ENCODE data around the gene CADM4. TPM values are rescaled to one million over a fixed set of nuclear protein-coding genes. Genes with fewer than 3 reads are reported as not detected.
"Not testable (repeated sequence)": the region's sequence is repeated elsewhere in the genome, so short reads cannot be mapped to it uniquely, and the experiment has no call there.

The CADM4 gene
- total RNA-seq, 2 experiments from 2014 or later: 0.36 to 0.43 TPM

- ATAC-seq (ENCODE audit: low read depth) (no peak), DNase-seq (no peak)
- Mint-ChIP-seq H3K27me3 (no peaks in the 10 kb centered on the region), H3K4me3 (no peak overlapping the region), H3K27ac (peak overlapping the region; percentile 70), H3K36me3 (peaks cover 10% of the 10 kb centered on the region), H3K9me3 (no peaks in the 10 kb centered on the region), H3K4me1 (peaks cover 38% of the 10 kb centered on the region)
- POLR2A ChIA-PET: interaction anchor here (1.0 kb wide), 1 partner anchor 38 kb away, joined by 3 read pairs; no protein-coding TSS in a partner anchor
Observed at GRCh38 chr19:43592800-43593350, 46.8 kb downstream of the CADM4 start.

- POLR2A ChIA-PET: no interaction called here
- no peaks in the 10 kb centered on the region for H3K27me3 Mint-ChIP-seq
- DNase-seq: no peak
- no peak overlapping the region for H3K27ac Mint-ChIP-seq
- H3K36me3 Mint-ChIP-seq: peaks cover 10% of the 10 kb centered on the region
- no peak overlapping the region for H3K4me3 Mint-ChIP-seq
- peaks cover 31% of the 10 kb centered on the region for H3K4me1 Mint-ChIP-seq
- no peaks in the 10 kb centered on the region for H3K9me3 Mint-ChIP-seq
- ATAC-seq (ENCODE audit: low read depth): no peak
Observed at GRCh38 chr19:43591904-43592772, 47.5 kb downstream of the CADM4 start.

- POLR2A ChIA-PET: interaction anchor here (0.9 to 1.0 kb wide), 2 partner anchors 10 to 14 kb away, joined by 3 read pairs; no protein-coding TSS in a partner anchor
- no peaks in the 10 kb centered on the region for H3K27me3 Mint-ChIP-seq
- ATAC-seq (ENCODE audit: low read depth) (peak; percentile 53), DNase-seq (no peak)
- no peaks in the 10 kb centered on the region for H3K9me3 Mint-ChIP-seq
- peaks cover 21% of the 10 kb centered on the region for H3K4me1 Mint-ChIP-seq
- peak overlapping the region; percentile 68 for H3K27ac Mint-ChIP-seq
- H3K4me3 Mint-ChIP-seq: no peak overlapping the region
- H3K36me3 Mint-ChIP-seq: peaks cover 24% of the 10 kb centered on the region
Observed at GRCh38 chr19:43589678-43590077, 50.0 kb downstream of the CADM4 start.

- DNase-seq (no peak), ATAC-seq (ENCODE audit: low read depth) (no peak)
- Mint-ChIP-seq H3K9me3 (no peaks in the 10 kb centered on the region), H3K27ac (peak overlapping the region; percentile 68), H3K36me3 (peaks cover 27% of the 10 kb centered on the region), H3K4me1 (peaks cover 24% of the 10 kb centered on the region), H3K27me3 (no peaks in the 10 kb centered on the region), H3K4me3 (no peak overlapping the region)
- POLR2A ChIA-PET: interaction anchor here (0.9 to 1.0 kb wide), 2 partner anchors 10 to 15 kb away, joined by 3 read pairs; no protein-coding TSS in a partner anchor
Observed at GRCh38 chr19:43589277-43589676, 50.4 kb downstream of the CADM4 start.

GRCh38 chr19:43587029-43587428 is 52.6 kb downstream of the CADM4 start:
- H3K9me3 Mint-ChIP-seq; DNase-seq; POLR2A ChIA-PET; H3K4me3 Mint-ChIP-seq; H3K27me3 Mint-ChIP-seq; ATAC-seq (ENCODE audit: low read depth); H3K27ac Mint-ChIP-seq: not testable (repeated sequence)
- peaks cover 22% of the 10 kb centered on the region for H3K4me1 Mint-ChIP-seq
- peaks cover 27% of the 10 kb centered on the region for H3K36me3 Mint-ChIP-seq

- H3K9me3 Mint-ChIP-seq: no peaks in the 10 kb centered on the region
- H3K4me3 Mint-ChIP-seq: no peak overlapping the region
- ATAC-seq (ENCODE audit: low read depth) (no peak), DNase-seq (no peak)
- H3K27me3 Mint-ChIP-seq: no peaks in the 10 kb centered on the region
- POLR2A ChIA-PET: no interaction called here
- H3K4me1 Mint-ChIP-seq: peaks cover 27% of the 10 kb centered on the region
- peak overlapping the region; percentile 32 for H3K27ac Mint-ChIP-seq
- H3K36me3 Mint-ChIP-seq: peaks cover 27% of the 10 kb centered on the region
Observed at GRCh38 chr19:43586346-43586745, 53.3 kb downstream of the CADM4 start.

GRCh38 chr19:43584484-43584883 is 55.2 kb downstream of the CADM4 start:
- no peak for ATAC-seq (ENCODE audit: low read depth)
- POLR2A ChIA-PET: interaction anchor here (0.6 to 1.0 kb wide), 2 partner anchors 10 to 56 kb away, joined by 4 to 7 read pairs; no protein-coding TSS in a partner anchor

GRCh38 chr19:43582495-43582894 is 57.2 kb downstream of the CADM4 start:
- no peak for DNase-seq
- POLR2A ChIA-PET: interaction anchor here (0.7 kb wide), 1 partner anchor 50 kb away, joined by 3 read pairs; the partner anchor contains the start of gene ZNF575
- Mint-ChIP-seq H3K4me1 (peaks cover 28% of the 10 kb centered on the region), H3K27me3 (no peaks in the 10 kb centered on the region), H3K36me3 (peaks cover 26% of the 10 kb centered on the region), H3K9me3 (no peaks in the 10 kb centered on the region), H3K4me3 (no peak overlapping the region), H3K27ac (no peak overlapping the region)
- no peak for ATAC-seq (ENCODE audit: low read depth)

More at GRCh38 chr19:43584484-43584883, 55.2 kb downstream of the CADM4 start:
- H3K27me3 Mint-ChIP-seq: no peaks in the 10 kb centered on the region
- H3K36me3 Mint-ChIP-seq: peaks cover 26% of the 10 kb centered on the region
- peak overlapping the region; percentile 88 for H3K27ac Mint-ChIP-seq
- H3K9me3 Mint-ChIP-seq: no peaks in the 10 kb centered on the region
- DNase-seq: no peak
- H3K4me1 Mint-ChIP-seq: peaks cover 25% of the 10 kb centered on the region
- no peak overlapping the region for H3K4me3 Mint-ChIP-seq

- Mint-ChIP-seq H3K4me3 (peak overlapping the region; percentile 94), H3K27me3 (no peaks in the 10 kb centered on the region), H3K4me1 (peaks cover 30% of the 10 kb centered on the region), H3K9me3 (no peaks in the 10 kb centered on the region), H3K36me3 (peaks cover 26% of the 10 kb centered on the region), H3K27ac (peak overlapping the region; percentile 96)
- POLR2A ChIA-PET: interaction anchor here (1.0 kb wide), 1 partner anchor 38 kb away, joined by 3 read pairs; no protein-coding TSS in a partner anchor
- ATAC-seq (ENCODE audit: low read depth) (no peak), DNase-seq (no peak)
Observed at GRCh38 chr19:43581467-43581866, 58.2 kb downstream of the CADM4 start.

GRCh38 chr19:43578787-43579186 is 60.9 kb downstream of the CADM4 start:
- peak overlapping the region; percentile 94 for H3K4me3 Mint-ChIP-seq
- H3K9me3 Mint-ChIP-seq: no peaks in the 10 kb centered on the region
- H3K36me3 Mint-ChIP-seq: peaks cover 10% of the 10 kb centered on the region
- DNase-seq (no peak), ATAC-seq (ENCODE audit: low read depth) (no peak)
- H3K4me1 Mint-ChIP-seq: peaks cover 31% of the 10 kb centered on the region
- peak overlapping the region; percentile 35 for H3K27ac Mint-ChIP-seq
- POLR2A ChIA-PET: no interaction called here
- no peaks in the 10 kb centered on the region for H3K27me3 Mint-ChIP-seq

GRCh38 chr19:43575955-43576878 is 63.4 kb downstream of the CADM4 start:
- ATAC-seq (ENCODE audit: low read depth) (no peak), DNase-seq (peak; percentile 36)
- POLR2A ChIA-PET: interaction anchor here (1.2 to 3.1 kb wide), 2 partner anchors 20 kb away, joined by 5 to 45 read pairs; partner anchors contain the start of genes IRGQ and ZNF576
- peak overlapping the region; percentile 52 for H3K27ac Mint-ChIP-seq
- H3K9me3 Mint-ChIP-seq: no peaks in the 10 kb centered on the region
- H3K4me1 Mint-ChIP-seq: peaks cover 29% of the 10 kb centered on the region
- peak overlapping the region; percentile 53 for H3K4me3 Mint-ChIP-seq
- H3K27me3 Mint-ChIP-seq: no peaks in the 10 kb centered on the region
- peaks cover 10% of the 10 kb centered on the region for H3K36me3 Mint-ChIP-seq

- Mint-ChIP-seq H3K27ac (peak within 1 kb of the TSS; percentile 92), H3K9me3 (no peaks in the 10 kb centered on the region), H3K4me3 (peak within 1 kb of the TSS; percentile 97), H3K36me3 (peaks cover 10% of the 10 kb centered on the region), H3K27me3 (no peaks in the 10 kb centered on the region), H3K4me1 (peaks cover 30% of the 10 kb centered on the region)
- ATAC-seq (ENCODE audit: low read depth) (peak; percentile 97), DNase-seq (peak; percentile 91)
- POLR2A ChIA-PET: interaction anchor here (1.2 to 3.1 kb wide), 4 partner anchors 10 to 21 kb away, joined by 3 to 45 read pairs (median 5); partner anchors contain the start of genes IRGQ and ZNF576
Observed at GRCh38 chr19:43575156-43575950, 64.3 kb downstream of the CADM4 start, which contains the start of the genes PINLYP and XRCC1. TSS of gene PINLYP (plus strand) at chr19:43575801. CDS start at chr19:43577192, 1,391 bp downstream. TSS of gene XRCC1 (minus strand) at chr19:43575527. CDS start at chr19:43575458, 69 bp downstream.
